Mononuclear cell (primary cell): ENCODE results near the gene UGT2B17. TPM values are rescaled to one million over a fixed set of nuclear protein-coding genes. Genes with fewer than 3 reads are reported as not detected.
"Not testable (repeated sequence)": the region's sequence is repeated elsewhere in the genome, so short reads cannot be mapped to it uniquely, and the experiment has no call there.

Source experiments
- H3K27me3 ChIP-seq: 2 replicates; pipeline ENCODE4 v1.6.0; 2011; ENCODE audit warnings: low read length, control low read depth; ENCODE audit not compliant: insufficient read depth
- H3K4me1 ChIP-seq: 2 replicates; pipeline ENCODE4 v1.5.1; 2011; ENCODE audit warnings: mild to moderate bottlenecking, low read length, control low read depth; ENCODE audit not compliant: insufficient read depth
- H3K4me3 ChIP-seq: 2 replicates; pipeline ENCODE4 v1.5.1; 2011; ENCODE audit warnings: mild to moderate bottlenecking, low read length, moderate library complexity
- H3K9me3 ChIP-seq: 2 replicates; pipeline ENCODE4 v1.5.1; 2011; ENCODE audit warnings: low read depth, mild to moderate bottlenecking, control low read depth, low read length
- total RNA-seq: library from RNA; depleted of rRNA; stranded (reverse); fragments of >200 nt; gene quantifications from one replicate; pipeline ENCODE4 v1.2.3, GENCODE V29; 2012

The UGT2B17 gene
- total RNA-seq, 1 donor = 0.94 TPM

- not testable (repeated sequence) for H3K4me3 ChIP-seq, H3K4me1 ChIP-seq
Measured at GRCh38 chr4:68542742-68543141, 33.4 kb downstream of the UGT2B17 start.

GRCh38 chr4:68536375-68536774 lies 39.7 kb downstream of the UGT2B17 start:
- Histone ChIP-seq H3K4me3 (no peak overlapping the region), H3K9me3 (no peaks in the 10 kb centered on the region), H3K4me1 (no peaks in the 10 kb centered on the region), H3K27me3 (no peaks in the 10 kb centered on the region)

More at GRCh38 chr4:68542742-68543141, 33.4 kb downstream of the UGT2B17 start:
- not testable (repeated sequence) for H3K9me3 ChIP-seq, H3K27me3 ChIP-seq

DNA sequence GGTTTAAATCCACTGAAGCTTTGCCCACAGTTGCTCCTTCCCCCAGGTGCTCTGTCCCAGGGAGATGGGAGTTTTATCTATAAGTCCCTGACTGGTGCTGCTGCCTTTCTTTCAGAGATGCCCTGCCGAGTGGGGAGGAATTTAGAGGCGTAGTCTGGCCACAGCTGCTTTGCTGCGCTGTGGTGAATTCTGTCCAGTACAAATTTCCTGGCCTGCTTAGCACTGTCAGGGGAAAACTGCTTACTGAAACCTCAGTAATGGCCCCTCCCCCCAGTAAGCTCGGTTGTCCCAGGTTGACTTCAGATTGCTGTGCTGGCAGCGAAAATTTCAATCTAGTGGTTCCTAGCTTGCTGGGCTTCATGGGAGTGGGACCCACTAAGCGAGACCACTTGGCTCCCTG lies 40.1 kb downstream of the UGT2B17 start:
- Histone ChIP-seq H3K4me3 (no peak overlapping the region), H3K9me3 (no peaks in the 10 kb centered on the region), H3K4me1 (no peaks in the 10 kb centered on the region), H3K27me3 (no peaks in the 10 kb centered on the region)

DNA sequence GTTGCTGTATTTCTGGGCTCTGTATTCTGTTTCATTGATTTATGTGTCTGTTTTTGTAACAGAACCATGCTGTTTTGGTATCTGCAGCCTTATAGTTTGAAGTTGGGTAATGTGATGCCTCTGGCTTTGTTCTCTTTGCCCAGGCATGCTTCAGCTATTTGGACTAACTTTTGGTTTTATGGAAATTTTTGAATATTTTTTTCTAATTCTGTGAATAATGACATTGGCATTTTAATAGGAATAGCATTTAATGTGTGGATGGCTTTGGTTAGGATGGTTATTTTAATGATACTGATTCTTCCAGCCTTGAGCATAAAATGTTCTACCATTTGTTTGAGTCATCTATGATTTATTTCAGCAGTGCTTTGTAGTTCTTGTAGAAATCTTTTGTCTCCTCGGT lies 53.9 kb downstream of the UGT2B17 start:
- not testable (repeated sequence) for H3K27me3 ChIP-seq, H3K4me3 ChIP-seq, H3K9me3 ChIP-seq, H3K4me1 ChIP-seq

DNA sequence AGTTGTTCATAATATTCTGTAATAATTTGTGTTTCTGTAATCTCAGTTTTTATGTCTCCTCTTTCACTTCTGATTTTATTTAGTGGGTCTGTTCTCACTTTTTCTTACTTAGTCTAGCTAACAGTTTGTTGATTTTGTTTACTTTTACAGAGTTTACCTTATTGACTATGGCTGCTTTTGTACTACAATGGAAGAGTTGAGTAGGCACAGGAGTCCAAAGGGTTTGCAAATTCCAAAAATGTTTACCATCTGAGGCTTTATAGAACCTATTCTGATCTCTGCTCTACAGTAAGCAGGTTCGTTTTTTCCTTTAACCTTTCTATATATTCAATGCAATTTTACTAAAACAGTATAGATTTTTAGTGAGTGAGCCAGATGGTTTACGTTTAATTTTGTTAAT lies 55.1 kb downstream of the UGT2B17 start:
- H3K4me3 ChIP-seq = no peak overlapping the region
- no peaks in the 10 kb centered on the region for H3K9me3 ChIP-seq
- H3K4me1 ChIP-seq = no peaks in the 10 kb centered on the region

DNA sequence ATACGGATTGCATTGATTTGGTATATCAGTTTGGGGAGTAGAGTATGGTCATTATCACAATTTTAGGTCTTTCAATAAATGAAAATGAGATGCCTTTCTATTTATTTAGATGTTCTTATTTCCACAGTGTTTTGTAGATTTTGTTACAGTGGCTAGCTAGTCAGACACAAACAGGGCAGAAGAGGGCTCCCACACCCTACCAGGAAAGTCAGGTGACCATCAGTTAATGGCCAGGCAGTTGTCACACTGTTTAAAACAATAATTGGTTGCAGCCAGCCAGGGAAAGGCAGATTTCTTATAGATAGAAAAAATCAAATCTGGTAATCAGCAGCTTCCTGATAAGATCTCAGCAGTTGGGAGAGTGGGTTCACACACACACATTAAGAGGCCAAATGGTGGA lies 57.2 kb downstream of the UGT2B17 start:
- no peak overlapping the region for H3K4me3 ChIP-seq
- H3K27me3 ChIP-seq = no peaks in the 10 kb centered on the region
- no peaks in the 10 kb centered on the region for H3K9me3 ChIP-seq
- no peaks in the 10 kb centered on the region for H3K4me1 ChIP-seq

More for the DNA sequence above, 55.1 kb downstream of the UGT2B17 start:
- H3K27me3 ChIP-seq = no peaks in the 10 kb centered on the region

DNA sequence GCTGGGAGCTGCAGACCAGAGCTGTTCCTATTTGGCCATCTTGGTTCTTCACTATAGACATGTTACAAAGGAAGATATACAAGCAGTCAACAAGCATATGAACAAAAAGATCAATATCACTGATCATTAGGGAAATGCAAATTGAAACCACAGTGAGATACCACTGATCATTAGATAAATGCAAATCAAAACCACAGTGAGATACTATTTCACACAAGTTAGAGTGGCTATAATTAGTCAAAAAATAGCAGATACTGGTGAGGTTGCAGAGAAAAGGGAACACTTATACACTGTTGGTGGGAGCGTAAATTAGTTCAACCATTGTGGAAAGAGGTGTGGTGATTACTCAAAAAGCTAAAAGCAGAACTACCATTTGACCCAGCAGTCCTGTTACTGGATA lies 70.7 kb downstream of the UGT2B17 start:
- not testable (repeated sequence) for H3K4me3 ChIP-seq, H3K9me3 ChIP-seq, H3K4me1 ChIP-seq

GRCh38 chr4:68504836-68505235 lies 71.3 kb downstream of the UGT2B17 start:
- H3K4me1 ChIP-seq, H3K9me3 ChIP-seq, H3K4me3 ChIP-seq: not testable (repeated sequence)

More for the DNA sequence above, 70.7 kb downstream of the UGT2B17 start:
- H3K27me3 ChIP-seq = not testable (repeated sequence)

DNA sequence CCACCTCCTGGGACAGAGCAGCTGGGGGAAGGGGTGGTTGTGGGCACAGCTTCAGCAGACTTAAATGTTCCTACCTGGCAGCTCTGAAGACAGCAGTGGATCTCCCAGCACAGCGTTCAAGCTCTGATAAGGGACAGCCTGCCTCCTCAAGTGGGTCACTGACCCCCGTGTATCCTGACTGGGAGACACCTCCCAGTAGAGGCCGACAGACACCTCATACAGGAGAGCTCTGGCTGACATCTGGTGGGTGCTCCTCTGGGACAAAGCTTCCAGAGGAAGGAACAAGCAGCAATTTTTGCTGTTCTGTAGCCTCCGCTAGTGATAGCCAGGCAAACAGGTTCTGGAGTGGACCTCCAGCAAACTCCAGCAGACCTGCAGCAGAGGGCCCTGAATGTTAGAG lies 72.7 kb downstream of the UGT2B17 start:
- H3K9me3 ChIP-seq, H3K27me3 ChIP-seq, H3K4me1 ChIP-seq, H3K4me3 ChIP-seq: not testable (repeated sequence)

More at GRCh38 chr4:68504836-68505235, 71.3 kb downstream of the UGT2B17 start:
- H3K27me3 ChIP-seq = not testable (repeated sequence)

DNA sequence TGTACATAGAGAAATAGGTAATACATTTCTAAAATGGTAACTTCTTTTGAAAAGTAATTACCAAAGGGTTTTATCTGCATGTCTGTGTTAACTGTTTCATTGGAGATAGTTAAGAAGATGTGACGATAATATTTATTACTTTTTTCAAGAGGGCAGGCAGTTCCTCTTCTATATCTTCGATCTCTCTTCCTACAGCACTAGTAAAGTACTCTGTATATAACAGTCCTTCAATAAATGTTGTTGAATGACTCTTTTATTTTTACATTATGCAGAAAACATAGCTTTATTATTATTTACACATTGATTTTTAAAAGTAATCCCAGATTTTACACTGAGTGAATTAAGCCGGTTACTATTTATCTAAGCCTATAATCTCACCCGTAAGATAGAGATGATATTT lies 77.1 kb downstream of the UGT2B17 start:
- H3K4me3 ChIP-seq = no peak overlapping the region
- no peaks in the 10 kb centered on the region for H3K9me3 ChIP-seq
- H3K4me1 ChIP-seq = peaks cover 3% of the 10 kb centered on the region
- H3K27me3 ChIP-seq = no peaks in the 10 kb centered on the region

GRCh38 chr4:68498413-68499007 lies 77.6 kb downstream of the UGT2B17 start:
- Histone ChIP-seq H3K4me3 (no peak overlapping the region), H3K27me3 (no peaks in the 10 kb centered on the region), H3K4me1 (peaks cover 3% of the 10 kb centered on the region), H3K9me3 (no peaks in the 10 kb centered on the region)

DNA sequence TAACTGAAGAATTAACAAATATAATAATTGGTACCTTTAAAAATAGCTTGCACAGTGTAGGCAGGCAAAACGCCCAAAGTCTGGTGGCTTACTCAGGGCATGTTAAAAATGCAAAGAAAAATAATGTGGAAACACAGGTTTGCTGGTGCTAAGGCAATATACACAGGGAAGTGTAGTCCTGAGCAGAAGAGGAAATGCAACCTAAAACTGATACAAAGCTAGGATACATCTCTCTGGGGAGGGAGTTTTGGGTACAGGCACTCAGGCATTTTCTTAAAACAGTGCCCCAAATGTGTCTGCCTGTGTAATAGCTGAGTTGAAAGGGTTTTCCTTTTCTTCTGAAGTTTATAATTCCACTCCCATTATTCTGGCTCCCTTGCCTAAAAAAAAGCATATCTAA lies 81.4 kb downstream of the UGT2B17 start:
- Histone ChIP-seq H3K9me3 (no peaks in the 10 kb centered on the region), H3K4me1 (peaks cover 3% of the 10 kb centered on the region), H3K4me3 (no peak overlapping the region), H3K27me3 (no peaks in the 10 kb centered on the region)

GRCh38 chr4:68490826-68491457 lies 85.2 kb downstream of the UGT2B17 start:
- Histone ChIP-seq H3K4me1 (peaks cover 3% of the 10 kb centered on the region), H3K27me3 (no peaks in the 10 kb centered on the region), H3K9me3 (no peaks in the 10 kb centered on the region), H3K4me3 (no peak overlapping the region)

DNA sequence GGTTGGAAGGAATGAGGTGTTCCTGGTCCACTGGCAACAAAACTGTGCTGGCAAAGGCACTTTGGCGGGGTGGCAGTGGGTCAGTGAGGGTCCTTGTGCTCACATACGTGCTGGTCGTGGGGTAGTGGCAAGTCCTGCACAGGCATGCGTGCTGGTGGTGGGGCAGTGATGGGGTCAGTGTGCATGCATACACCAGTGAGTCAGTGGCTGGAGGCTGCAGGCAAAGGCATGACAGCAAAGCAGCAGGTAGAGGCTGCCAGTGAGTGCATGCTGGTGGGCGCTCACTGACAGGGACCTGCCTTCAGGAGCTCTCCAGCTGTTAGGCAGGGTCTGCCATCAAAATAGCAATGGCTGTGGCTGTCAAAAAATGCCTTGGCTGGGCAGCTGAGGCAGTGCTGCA lies 86.8 kb downstream of the UGT2B17 start:
- no peaks in the 10 kb centered on the region for H3K27me3 ChIP-seq
- no peak overlapping the region for H3K4me3 ChIP-seq
- H3K4me1 ChIP-seq = no peaks in the 10 kb centered on the region
- H3K9me3 ChIP-seq = no peaks in the 10 kb centered on the region
